PC-9 (cell line): ENCODE data around the gene SYF2. TPM values are rescaled to one million over a fixed set of nuclear protein-coding genes. Genes with fewer than 3 reads are reported as not detected.

Experiments used
- BruUV-seq: library from RNA; stranded (reverse); fragments of 400-500 nt; replicated peaks from 2 replicates; lab custom pipeline; 2021; lab: Mats Ljungman, UMichigan
- CTCF ChIA-PET: fragments of 300-600 bp; sonication (Branson Sonifier 250); formaldehyde crosslinking; loops from one replicate; lab custom pipeline; 2022; ENCODE audit warnings: antibody characterized with exemption; lab: Charles Lee
- POLR2A ChIA-PET: fragments of 300-600 bp; sonication (Branson Sonifier 250); formaldehyde crosslinking; loops from one replicate; lab custom pipeline; 2022; ENCODE audit warnings: antibody characterized with exemption; ENCODE audit not compliant: unreplicated experiment; lab: Charles Lee
- DNase-seq, 2 experiments: peaks; one replicate each; pipeline versions ENCODE4 v3.0.0 to v3.0.0-alpha.2; 2015 to 2022; ENCODE audit warnings: mixed read lengths in 1 of 2
- H2AFZ ChIP-seq: fragments of 200-600 bp; sonication (generic); 2 replicates; pipeline ENCODE4 v1.8.1; 2017; ENCODE audit warnings: antibody characterized with exemption
- H3F3A ChIP-seq: fragments of 200-600 bp; sonication (generic); 2 replicates; pipeline ENCODE4 v1.8.1; 2017; ENCODE audit warnings: antibody characterized with exemption, mild to moderate bottlenecking, low read depth; ENCODE audit not compliant: insufficient read depth
- H3K27ac ChIP-seq: fragments of 200-600 bp; sonication (generic); 2 replicates; pipeline ENCODE4 v1.6.1; 2016; ENCODE audit warnings: mixed run types
- H3K27me3 ChIP-seq: fragments of 200-600 bp; sonication (generic); 2 replicates; pipeline ENCODE4 v1.6.1; 2016; ENCODE audit warnings: low read depth, mixed run types; ENCODE audit not compliant: insufficient read depth
- H3K36me3 ChIP-seq: fragments of 200-600 bp; sonication (generic); 2 replicates; pipeline ENCODE4 v1.6.1; 2016; ENCODE audit warnings: low read depth, mixed run types
- H3K4me1 ChIP-seq: fragments of 200-600 bp; sonication (generic); replicated peaks from 2 replicates; pipeline ENCODE4 v1.6.1; 2016; ENCODE audit warnings: mixed run types; ENCODE audit not compliant: insufficient read depth
- H3K4me2 ChIP-seq: fragments of 200-600 bp; sonication (generic); 2 replicates; pipeline ENCODE4 v1.6.1; 2017; ENCODE audit warnings: mixed run types
- H3K4me3 ChIP-seq: fragments of 200-600 bp; sonication (generic); 2 replicates; pipeline ENCODE4 v1.6.1; 2016; ENCODE audit warnings: mixed run types
- H3K79me2 ChIP-seq: fragments of 200-600 bp; sonication (generic); 2 replicates; pipeline ENCODE4 v1.6.1; 2017; ENCODE audit warnings: low read depth, mixed run types
- H3K9me2 ChIP-seq: fragments of 200-600 bp; sonication (generic); 2 replicates; pipeline ENCODE4 v1.8.1; 2017; ENCODE audit warnings: mild to moderate bottlenecking; ENCODE audit not compliant: insufficient read depth
- H3K9me3 ChIP-seq: fragments of 200-600 bp; sonication (generic); 2 replicates; pipeline ENCODE4 v1.8.1; 2016; ENCODE audit warnings: low read depth; ENCODE audit not compliant: insufficient read depth
- H4K20me1 ChIP-seq: fragments of 200-600 bp; sonication (generic); 2 replicates; pipeline ENCODE4 v1.8.1; 2017; ENCODE audit not compliant: insufficient read depth
- CTCF ChIP-seq: fragments of 200-600 bp; sonication (generic); conservative IDR thresholded peaks from 2 replicates; pipeline ENCODE4 v1.6.1; 2017; ENCODE audit warnings: mixed run types, antibody characterized with exemption, mild to moderate bottlenecking, moderate library complexity
- EZH2 ChIP-seq: fragments of 200-600 bp; sonication (generic); IDR thresholded peaks from 2 replicates; pipeline ENCODE4 v1.8.0; 2017; ENCODE audit warnings: antibody characterized with exemption, low read depth
- intact Hi-C: fragments of 100-400 bp; cut with micrococcal nuclease; formaldehyde crosslinking; loops from one replicate; pipeline ENCODE4 v1.10.0; 2022; ENCODE audit not compliant: unreplicated experiment
- total RNA-seq: library from RNA; stranded (reverse); gene quantifications from 2 replicates; pipeline ENCODE4 v1.2.3, GENCODE V29; 2021

Gene SYF2
- total RNA-seq, 1 experiment from 2014 or later = 48.1 TPM

- no peak overlapping the region for H3K4me2 ChIP-seq
- no peaks in the 10 kb centered on the region for H3K9me3 ChIP-seq
- TF ChIP-seq EZH2 = no peak
- TF ChIP-seq CTCF = no peak
- H3F3A ChIP-seq = no peaks in the 10 kb centered on the region
- CTCF ChIA-PET = no interaction called here
- POLR2A ChIA-PET = no interaction called here
- H3K27me3 ChIP-seq = no peaks in the 10 kb centered on the region
- DNase-seq = no peak
- no TSS peak for BruUV-seq
- no peak overlapping the region for H3K4me3 ChIP-seq
- intact Hi-C loops = no loop called here
- H4K20me1 ChIP-seq = no peaks in the 10 kb centered on the region
- H3K36me3 ChIP-seq = no peaks in the 10 kb centered on the region
- H3K9me2 ChIP-seq = no peaks in the 10 kb centered on the region
- H3K79me2 ChIP-seq = no peaks in the 10 kb centered on the region
- no peak overlapping the region for H2AFZ ChIP-seq
- no peaks in the 10 kb centered on the region for H3K4me1 ChIP-seq
- no peak overlapping the region for H3K27ac ChIP-seq
Observed at GRCh38 chr1:25186161-25187007, 45.9 kb downstream of the SYF2 start.

- intact Hi-C loops = no loop called here
- Histone ChIP-seq H3K4me3 (no peak overlapping the region), H3K27me3 (no peaks in the 10 kb centered on the region), H3K27ac (no peak overlapping the region), H3K9me3 (no peaks in the 10 kb centered on the region), H3F3A (no peaks in the 10 kb centered on the region), H3K4me2 (no peak overlapping the region), H3K79me2 (no peaks in the 10 kb centered on the region), H4K20me1 (no peaks in the 10 kb centered on the region), H3K36me3 (no peaks in the 10 kb centered on the region), H3K4me1 (no peaks in the 10 kb centered on the region), H3K9me2 (no peaks in the 10 kb centered on the region), H2AFZ (no peak overlapping the region)
- CTCF ChIA-PET = no interaction called here
- no peak for DNase-seq
- POLR2A ChIA-PET = no interaction called here
- no TSS peak for BruUV-seq
- TF ChIP-seq CTCF (no peak), EZH2 (no peak)
Observed at GRCh38 chr1:25185409-25186160, 46.7 kb downstream of the SYF2 start.

- Histone ChIP-seq H2AFZ (no peak overlapping the region), H3K9me3 (no peaks in the 10 kb centered on the region), H3F3A (no peaks in the 10 kb centered on the region), H3K36me3 (no peaks in the 10 kb centered on the region), H4K20me1 (no peaks in the 10 kb centered on the region), H3K9me2 (no peaks in the 10 kb centered on the region), H3K27ac (no peak overlapping the region), H3K4me3 (no peak overlapping the region), H3K79me2 (no peaks in the 10 kb centered on the region), H3K4me1 (no peaks in the 10 kb centered on the region), H3K27me3 (no peaks in the 10 kb centered on the region), H3K4me2 (no peak overlapping the region)
- no peak for DNase-seq
- intact Hi-C loops = no loop called here
- POLR2A ChIA-PET = no interaction called here
- BruUV-seq = no TSS peak
- CTCF ChIA-PET = no interaction called here
- no peak for TF ChIP-seq CTCF
- no peak for TF ChIP-seq EZH2
Observed at GRCh38 chr1:25184001-25184762, 48.1 kb downstream of the SYF2 start.
